Brain microvascular endothelial cell (primary cell): Measurements from ENCODE around the gene ZBTB5.

Experiments used
- DNase-seq: peaks from one replicate; pipeline ENCODE4 v3.0.0-alpha.2; 2020
- H3K27ac ChIP-seq: fragments of 250-450 bp; sonication (Bioruptor Pico); 2 replicates; pipeline ENCODE4 v1.5.1; 2020; ENCODE audit warnings: mild to moderate bottlenecking, moderate library complexity
- H3K27me3 ChIP-seq: fragments of 250-450 bp; sonication (Bioruptor Pico); replicated peaks from 2 replicates; pipeline ENCODE4 v1.5.1; 2020; ENCODE audit warnings: mild to moderate bottlenecking
- H3K36me3 ChIP-seq: fragments of 250-450 bp; sonication (Bioruptor Pico); replicated peaks from 2 replicates; pipeline ENCODE4 v1.5.1; 2020; ENCODE audit warnings: mild to moderate bottlenecking
- H3K4me3 ChIP-seq: 2 replicates; pipeline ENCODE4 v1.5.1; 2011; ENCODE audit warnings: low read depth, mild to moderate bottlenecking, control low read depth, low read length, moderate library complexity
- CTCF ChIP-seq: IDR thresholded peaks from 2 replicates; pipeline ENCODE4 v1.5.1; 2011; ENCODE audit warnings: low read depth, mild to moderate bottlenecking, moderate library complexity, low read length, control low read depth, inconsistent platforms; ENCODE audit errors: missing control alignments
- in situ Hi-C: cut with HindIII; loops from 2 replicates; pipeline ENCODE4 v1.10.0; 2017; ENCODE audit warnings: low sequenced_read_pairs, low pct_ligation_motif_present

The ZBTB5 gene

DNA sequence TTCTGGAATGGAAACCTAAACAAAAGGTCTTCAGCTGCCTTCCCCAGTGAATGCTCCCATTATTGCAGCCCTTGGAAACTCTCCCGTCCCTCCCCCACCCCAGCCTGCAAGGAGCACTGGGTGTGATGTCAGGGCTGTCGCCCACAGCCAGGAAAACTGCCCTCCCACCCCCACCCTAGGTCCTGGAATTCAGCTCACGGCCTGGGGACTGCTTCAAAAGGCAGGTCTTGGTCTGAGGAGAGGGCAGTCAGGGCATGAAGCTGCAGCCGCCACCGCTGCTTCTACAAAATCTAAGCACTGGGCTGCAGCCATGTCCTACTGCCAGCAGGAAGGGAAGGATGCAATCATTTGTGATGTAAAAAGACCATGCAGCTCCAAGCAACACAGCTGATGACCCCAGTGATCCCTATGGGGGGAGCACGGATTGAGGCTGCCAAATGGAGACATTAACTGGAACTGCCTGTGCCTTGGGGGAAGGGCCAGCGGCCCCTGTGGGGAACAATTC, 31.3 kb downstream of the ZBTB5 start:
- no peak for DNase-seq
- no peak for TF ChIP-seq CTCF

GRCh38 chr9:37432020-37432419, 33.2 kb downstream of the ZBTB5 start:
- Histone ChIP-seq H3K27me3 (no peaks in the 10 kb centered on the region), H3K36me3 (peaks cover 51% of the 10 kb centered on the region)
- in situ Hi-C loops, result no loop called here

More for the DNA sequence above, 31.3 kb downstream of the ZBTB5 start:
- Histone ChIP-seq H3K36me3 (peaks cover 49% of the 10 kb centered on the region), H3K27me3 (no peaks in the 10 kb centered on the region), H3K4me3 (no peak overlapping the region), H3K27ac (no peak overlapping the region)
- in situ Hi-C loops, result no loop called here

DNA sequence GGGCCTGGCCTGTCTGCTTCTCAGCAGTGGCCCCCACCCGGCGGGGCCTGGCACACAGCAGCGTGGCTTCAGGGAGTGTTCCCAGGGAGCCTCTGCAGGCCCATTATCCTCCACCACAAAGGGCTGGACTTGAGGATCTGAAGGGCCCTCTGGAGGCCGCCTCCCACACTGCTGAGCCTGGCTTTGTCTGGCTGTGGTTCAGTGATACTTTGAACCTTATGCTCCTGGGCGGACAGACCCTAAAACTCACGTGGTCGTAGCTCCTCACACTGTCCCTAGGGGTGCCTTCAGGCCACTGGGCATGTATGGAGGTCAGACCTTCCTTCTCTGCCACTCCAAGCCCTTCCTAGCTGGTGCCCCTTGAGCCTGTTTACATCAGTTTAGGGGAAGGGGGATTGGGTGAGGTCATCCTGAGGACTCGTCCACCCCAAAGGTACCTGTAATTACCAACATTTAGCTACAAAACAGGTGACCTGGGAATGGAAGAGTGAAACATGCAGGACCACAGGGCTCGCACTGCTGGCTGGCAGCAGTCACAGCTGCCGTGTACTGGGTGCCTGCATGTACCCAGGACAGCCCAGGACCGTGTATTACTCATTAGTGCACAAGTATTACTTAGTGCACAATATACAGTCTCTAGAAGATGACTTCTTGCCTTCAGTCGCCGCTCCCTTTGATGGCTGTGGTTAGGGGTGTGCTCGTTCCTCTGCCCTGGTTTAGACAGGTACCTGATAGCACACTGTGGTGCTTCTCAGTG, 34.2 kb downstream of the ZBTB5 start:
- Histone ChIP-seq H3K36me3 (peaks cover 55% of the 10 kb centered on the region), H3K27me3 (no peaks in the 10 kb centered on the region), H3K27ac (no peak overlapping the region), H3K4me3 (no peak overlapping the region)
- TF ChIP-seq CTCF, result peak; percentile 44
- no peak for DNase-seq
- in situ Hi-C loops, result no loop called here

More at GRCh38 chr9:37432020-37432419, 33.2 kb downstream of the ZBTB5 start:
- no peak for DNase-seq
- no peak for TF ChIP-seq CTCF
- Histone ChIP-seq H3K27ac (no peak overlapping the region), H3K4me3 (no peak overlapping the region)

GRCh38 chr9:37429441-37430285, 35.6 kb downstream of the ZBTB5 start:
- peaks cover 46% of the 10 kb centered on the region for H3K36me3 ChIP-seq

GRCh38 chr9:37428345-37428744, 36.9 kb downstream of the ZBTB5 start:
- DNase-seq, result no peak
- no peak overlapping the region for H3K4me3 ChIP-seq
- no peaks in the 10 kb centered on the region for H3K27me3 ChIP-seq
- in situ Hi-C loops, result no loop called here
- H3K27ac ChIP-seq, result no peak overlapping the region
- no peak for TF ChIP-seq CTCF
- H3K36me3 ChIP-seq, result peaks cover 44% of the 10 kb centered on the region

More at GRCh38 chr9:37429441-37430285, 35.6 kb downstream of the ZBTB5 start:
- DNase-seq, result no peak
- H3K27ac ChIP-seq, result no peak overlapping the region
- H3K4me3 ChIP-seq, result no peak overlapping the region
- no peaks in the 10 kb centered on the region for H3K27me3 ChIP-seq
- in situ Hi-C loops, result no loop called here
- TF ChIP-seq CTCF, result no peak
